Upper lobe of left lung (tissue), 6 donors: ENCODE measurements around the gene SCGB1D1. TPM values are rescaled to one million over a fixed set of nuclear protein-coding genes. Genes with fewer than 3 reads are reported as not detected.
A peak's percentile ranks its signal among the peaks of the same experiment; 100 is the strongest.
"Not testable (repeated sequence)": the region's sequence is repeated elsewhere in the genome, so short reads cannot be mapped to it uniquely, and the experiment has no call there.

Experiments
- ATAC-seq, 2 donors: fragments of 200-7000 bp; cut with Tn5 transposase; one replicate each; pipeline ENCODE4 v1.9.1; 2022; ENCODE audit warnings: mild to moderate bottlenecking in 2 of 2, moderate library complexity in 2 of 2; ENCODE audit not compliant: low FRiP score in 2 of 2
- DNase-seq, 2 donors: peaks; one replicate each; pipeline ENCODE4 v3.0.0-alpha.2; 2019 to 2020
- H3K27ac ChIP-seq, 4 donors: fragments of 200-600 bp; sonication (generic); one replicate each; pipeline ENCODE4 v1.5.1; 2016 to 2019
- H3K27me3 ChIP-seq, 4 donors: fragments of 200-600 bp; sonication (generic); one replicate each; pipeline ENCODE4 v1.5.1; 2017 to 2019
- H3K36me3 ChIP-seq, 4 donors: fragments of 200-600 bp; sonication (generic); one replicate each; pipeline ENCODE4 v1.5.1; 2016 to 2019
- H3K4me1 ChIP-seq, 4 donors: fragments of 200-600 bp; sonication (generic); one replicate each; pipeline ENCODE4 v1.5.1; 2018 to 2019
- H3K4me3 ChIP-seq, 4 donors: fragments of 200-600 bp; sonication (generic); one replicate each; pipeline ENCODE4 v1.5.1; 2017 to 2019; ENCODE audit warnings: mild to moderate bottlenecking in 2 of 4, moderate library complexity in 1 of 4
- H3K9me3 ChIP-seq, 4 donors: fragments of 200-600 bp; sonication (generic); one replicate each; pipeline ENCODE4 v1.5.1; 2018 to 2019
- CTCF ChIP-seq, 6 experiments: fragments of 450-650 bp in 4 of 6; fragments of 200-600 bp in 2 of 6; sonication (generic) in 2 of 6; IDR thresholded peaks; one replicate each; pipeline ENCODE4 v1.5.1; 2016 to 2019; ENCODE audit warnings: antibody characterized with exemption in 6 of 6
- EP300 ChIP-seq, 4 donors: sonication (generic); formaldehyde crosslinking; IDR thresholded peaks; one replicate each; pipeline ENCODE4 v1.5.1; 2017; ENCODE audit warnings: antibody characterized with exemption in 4 of 4, control low read depth in 2 of 4
- POLR2A ChIP-seq, 4 donors: fragments of 450-650 bp; IDR thresholded peaks; one replicate each; pipeline ENCODE4 v1.5.1; 2016 to 2017; ENCODE audit warnings: antibody characterized with exemption in 4 of 4, mild to moderate bottlenecking in 2 of 4
- POLR2AphosphoS5 ChIP-seq, 2 donors: sonication (generic); formaldehyde crosslinking; IDR thresholded peaks; one replicate each; pipeline ENCODE4 v1.5.1; 2017; ENCODE audit warnings: antibody characterized with exemption in 2 of 2
- WGBS, 2 donors: methylation state at CpG; one replicate each; pipeline ENCODE4 v1.1.5; 2017 to 2018; 5-methylcytosine and 5-hydroxymethylcytosine counted together
- total RNA-seq, 6 donors: library from RNA; depleted of rRNA in 4 of 6; stranded (reverse); fragments of >200 nt in 4 of 6; gene quantifications; one replicate each; pipeline versions ENCODE4 v1.1.0 to v1.2.1, GENCODE V29; 2016 to 2021
- donor health status: DM: no; HTN: no; CAD: no; lungs with moderate emphysema.
- donor health status: DM: no; HTN: yes; CAD: no; lungs with severe emphysema.

SCGB1D1 gene
- total RNA-seq, 6 donors from 2014 or later, result not detected

- no peaks in the 10 kb centered on the region for H3K36me3 ChIP-seq
- TF ChIP-seq POLR2A (IDR thresholded peaks at IDR 0.05) (no peak), POLR2AphosphoS5 (IDR thresholded peaks at IDR 0.05) (no peak), CTCF (IDR thresholded peaks at IDR 0.05) (no peak), EP300 (IDR thresholded peaks at IDR 0.05) (no peak)
- 35 to 71% methylated on average over 2 of the region's 2 CpGs for WGBS, 2 donors
- peaks cover 0 to 3% (median 0%) of the 10 kb centered on the region in 4 donors for H3K27me3 ChIP-seq
- peaks cover 0 to 2% (median 0%) of the 10 kb centered on the region in 4 donors for H3K9me3 ChIP-seq
- ATAC-seq, result no peak
- no peak overlapping the region for H3K27ac ChIP-seq
- H3K4me1 ChIP-seq, result no peaks in the 10 kb centered on the region
- no peak for DNase-seq
- H3K4me3 ChIP-seq, result no peak overlapping the region
Observed at GRCh38 chr11:62186195-62186594, 3.8 kb upstream of the SCGB1D1 start.

DNA sequence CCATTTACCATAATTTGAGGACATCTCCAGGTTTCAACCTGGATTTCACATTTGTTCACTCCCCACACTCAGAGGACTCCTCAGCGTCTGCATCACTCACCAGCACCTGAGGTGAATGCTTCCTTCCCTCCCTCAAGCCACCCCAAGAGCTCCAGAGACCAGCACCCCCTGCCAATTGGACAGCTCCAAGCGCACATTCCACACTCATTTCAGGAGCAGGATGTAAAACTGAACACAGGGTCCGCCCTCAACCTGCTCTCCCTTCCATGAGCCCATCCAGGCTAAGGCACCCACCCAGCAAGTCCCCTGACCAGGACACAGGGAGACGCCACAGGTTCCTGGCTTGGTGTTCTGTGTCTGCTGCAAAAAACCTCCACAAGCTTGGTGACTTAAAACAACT, 3.9 kb downstream of the SCGB1D1 start:
- no peaks in the 10 kb centered on the region for H3K9me3 ChIP-seq
- WGBS, 2 donors, result 65 to 77% methylated on average over 4 of the region's 4 CpGs
- H3K4me1 ChIP-seq, result no peaks in the 10 kb centered on the region
- no peak for DNase-seq
- H3K36me3 ChIP-seq, result no peaks in the 10 kb centered on the region
- peaks cover 0 to 3% (median 0%) of the 10 kb centered on the region in 4 donors for H3K27me3 ChIP-seq
- peak in 1 of 2 donors; percentile 23 for ATAC-seq
- no peak overlapping the region for H3K4me3 ChIP-seq
- no peak overlapping the region for H3K27ac ChIP-seq
- TF ChIP-seq EP300 (IDR thresholded peaks at IDR 0.05), result no peak
- TF ChIP-seq POLR2AphosphoS5 (IDR thresholded peaks at IDR 0.05), result no peak
- no peak for TF ChIP-seq POLR2A (IDR thresholded peaks at IDR 0.05)
- TF ChIP-seq CTCF (IDR thresholded peaks at IDR 0.05), result no peak

- H3K4me1 ChIP-seq, DNase-seq, H3K27ac ChIP-seq, H3K36me3 ChIP-seq, H3K4me3 ChIP-seq, H3K9me3 ChIP-seq, H3K27me3 ChIP-seq, ATAC-seq: not testable (repeated sequence)
- 20% methylated on average over 2 of the region's 9 CpGs; no CpG with 5 or more reads in 1 of the 2 donors for WGBS, 2 donors
Observed at GRCh38 chr11:62195010-62195409, 5.0 kb downstream of the SCGB1D1 start.

- TF ChIP-seq POLR2A (IDR thresholded peaks at IDR 0.05) (no peak), POLR2AphosphoS5 (IDR thresholded peaks at IDR 0.05) (no peak), CTCF (IDR thresholded peaks at IDR 0.05) (no peak), EP300 (IDR thresholded peaks at IDR 0.05) (no peak)
- no peak for ATAC-seq
- no peaks in the 10 kb centered on the region for H3K36me3 ChIP-seq
- no peaks in the 10 kb centered on the region for H3K27me3 ChIP-seq
- no peak overlapping the region for H3K27ac ChIP-seq
- no peak for DNase-seq
- H3K9me3 ChIP-seq, result no peaks in the 10 kb centered on the region
- no peaks in the 10 kb centered on the region for H3K4me1 ChIP-seq
- H3K4me3 ChIP-seq, result no peak overlapping the region
- 55% methylated on average over 7 of the region's 7 CpGs for WGBS, 2 donors
Observed at GRCh38 chr11:62195945-62196344, 5.9 kb downstream of the SCGB1D1 start.

- 73 to 94% methylated on average over 2 of the region's 2 CpGs for WGBS, 2 donors
- H3K36me3 ChIP-seq, H3K9me3 ChIP-seq, H3K4me3 ChIP-seq, H3K27ac ChIP-seq, ATAC-seq, H3K4me1 ChIP-seq, H3K27me3 ChIP-seq, DNase-seq: not testable (repeated sequence)
Observed at GRCh38 chr11:62197400-62197799, 7.4 kb downstream of the SCGB1D1 start.

DNA sequence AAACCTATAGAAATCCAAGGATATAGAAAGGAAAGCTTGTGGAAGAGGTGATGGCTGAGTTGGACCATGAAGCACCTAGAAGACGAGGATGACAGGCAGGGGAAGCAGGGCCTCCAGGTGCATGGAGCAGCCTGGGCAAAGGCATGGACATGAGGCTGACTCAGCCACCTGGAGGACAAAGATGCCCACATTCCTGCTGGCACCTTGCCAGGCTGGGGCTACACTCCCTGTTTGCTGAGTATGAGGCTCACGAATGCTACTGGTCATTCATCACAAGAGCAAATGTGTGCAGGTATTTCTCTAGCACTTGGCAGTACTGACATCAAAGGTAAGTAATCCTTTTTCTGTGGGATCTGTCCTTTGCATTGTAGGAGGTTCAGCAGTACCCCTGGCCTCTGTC, 11.4 kb downstream of the SCGB1D1 start:
- no peak for DNase-seq
- Histone ChIP-seq H3K36me3 (no peaks in the 10 kb centered on the region), H3K27me3 (no peaks in the 10 kb centered on the region), H3K4me3 (no peak overlapping the region), H3K4me1 (no peaks in the 10 kb centered on the region), H3K9me3 (no peaks in the 10 kb centered on the region), H3K27ac (no peak overlapping the region)
- ATAC-seq, result no peak
- TF ChIP-seq POLR2A (IDR thresholded peaks at IDR 0.05), result no peak
- TF ChIP-seq EP300 (IDR thresholded peaks at IDR 0.05), result no peak
- no peak for TF ChIP-seq POLR2AphosphoS5 (IDR thresholded peaks at IDR 0.05)
- no peak for TF ChIP-seq CTCF (IDR thresholded peaks at IDR 0.05)
- 65 to 83% methylated on average over 1 to 2 of the region's 2 CpGs for WGBS, 2 donors
